Activated CD8-positive, alpha-beta T cell treated with anti-CD3 and anti-CD28 coated beads for 36 hours (primary cell): ENCODE measurements around the gene PSME1. TPM values are rescaled to one million over a fixed set of nuclear protein-coding genes. Genes with fewer than 3 reads are reported as not detected.

Source experiments
- ATAC-seq: fragments of 200-7000 bp; cut with Tn5 transposase; one replicate; pipeline ENCODE4 v1.10.0; 2021; ENCODE audit warnings: mild to moderate bottlenecking, moderate library complexity
- CTCF ChIA-PET: fragments of 350-600 bp; sonication (Branson Sonifier 250); formaldehyde crosslinking; loops from one replicate; lab custom pipeline; 2021; ENCODE audit warnings: antibody characterized with exemption; lab: Charles Lee
- POLR2A ChIA-PET: fragments of 350-600 bp; sonication (Branson Sonifier 250); formaldehyde crosslinking; loops from one replicate; lab custom pipeline; 2021; ENCODE audit warnings: antibody characterized with exemption; lab: Charles Lee
- DNase-seq: peaks from one replicate; pipeline ENCODE4 v3.0.0-alpha.2; 2020
- H3K27ac Mint-ChIP-seq: one replicate; pipeline ENCODE4 v1.8.0; 2021; ENCODE audit warnings: mild to moderate bottlenecking, mixed read lengths
- H3K27me3 Mint-ChIP-seq: one replicate; pipeline ENCODE4 v1.8.0; 2021; ENCODE audit warnings: mixed read lengths
- H3K36me3 Mint-ChIP-seq: one replicate; pipeline ENCODE4 v1.8.0; 2021; ENCODE audit warnings: low read depth, mixed read lengths
- H3K4me1 Mint-ChIP-seq: one replicate; pipeline ENCODE4 v1.8.0; 2021; ENCODE audit warnings: low read depth, mixed read lengths
- H3K4me3 Mint-ChIP-seq: one replicate; pipeline ENCODE4 v1.8.0; 2021; ENCODE audit warnings: mild to moderate bottlenecking, moderate library complexity, mixed read lengths
- H3K9me3 Mint-ChIP-seq: one replicate; pipeline ENCODE4 v1.8.0; 2021; ENCODE audit warnings: mixed read lengths
- intact Hi-C: fragments of 100-400 bp; cut with micrococcal nuclease; formaldehyde crosslinking; loops from one replicate; pipeline ENCODE4 v1.10.0; 2022
- total RNA-seq, 2 experiments: library from RNA; stranded (reverse); gene quantifications; one replicate each; pipeline ENCODE4 v1.2.3, GENCODE V29; 2021
- TF ChIP-seq, protein P1 (sequence below): fragments of 200-600 bp; IDR thresholded peaks from one replicate; pipeline ENCODE4 v1.8.0; 2022; ENCODE audit warnings: antibody characterized with exemption, mild to moderate bottlenecking

Gene PSME1
- total RNA-seq, 2 experiments from 2014 or later = 451 to 460 TPM

DNA sequence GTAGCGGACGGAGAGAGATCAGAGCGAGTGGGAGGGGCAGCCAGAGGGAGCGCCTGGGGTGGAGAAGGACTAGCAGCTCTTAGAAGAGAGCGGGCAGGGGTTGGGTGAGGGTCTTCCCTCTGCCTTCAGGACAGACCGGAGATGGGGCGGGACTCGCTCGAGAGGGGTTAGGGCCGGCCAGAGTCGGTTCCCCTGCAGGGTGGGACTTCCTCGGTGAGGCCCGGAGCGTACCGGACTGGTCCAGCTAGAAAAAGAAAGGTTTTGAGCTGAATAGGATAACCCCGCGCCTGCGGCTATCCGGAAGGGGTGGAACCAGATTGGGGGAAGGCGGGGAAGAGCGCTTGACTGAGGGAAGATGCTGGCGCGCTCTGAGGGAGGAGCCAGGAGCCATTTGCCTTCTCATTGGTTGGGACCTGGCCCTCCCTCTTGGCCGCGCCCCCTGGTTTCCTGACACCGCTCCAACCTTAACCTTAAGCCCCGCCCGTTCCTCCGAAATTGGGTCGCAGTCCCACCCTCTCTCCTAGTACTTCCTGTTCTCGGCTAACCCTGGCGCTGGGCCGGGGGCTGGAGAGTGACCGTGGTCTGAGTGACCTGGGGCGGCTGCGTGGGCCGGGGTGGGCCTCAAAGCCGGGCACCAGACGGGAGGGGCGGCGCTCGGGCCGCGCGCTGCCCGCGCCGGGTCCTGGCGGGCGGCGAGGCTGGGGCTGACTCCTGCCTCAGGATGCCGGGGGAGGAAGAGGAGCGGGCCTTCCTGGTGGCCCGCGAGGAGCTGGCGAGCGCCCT lies 11.2 kb downstream of the PSME1 start, which contains the start of gene RNF31:
Gene RNF31, plus strand, starts transcription at position 521 of the 783 bp plus-strand sequence. Its CDS starts 201 bp downstream, at position 722.
- H3K9me3 Mint-ChIP-seq = no peaks in the 10 kb centered on the region
- intact Hi-C loops = no loop called here
- ATAC-seq = peak; percentile 87

GRCh38 chr14:24147761-24148428 lies 11.9 kb downstream of the PSME1 start:
- ATAC-seq (no peak), DNase-seq (no peak)
- intact Hi-C loops = no loop called here
- Mint-ChIP-seq H3K4me1 (peaks cover 55% of the 10 kb centered on the region), H3K27ac (peak overlapping the region; percentile 84), H3K36me3 (peaks cover 68% of the 10 kb centered on the region), H3K4me3 (peak overlapping the region; percentile 89), H3K27me3 (no peaks in the 10 kb centered on the region), H3K9me3 (no peaks in the 10 kb centered on the region)
- TF ChIP-seq, protein P1, sequence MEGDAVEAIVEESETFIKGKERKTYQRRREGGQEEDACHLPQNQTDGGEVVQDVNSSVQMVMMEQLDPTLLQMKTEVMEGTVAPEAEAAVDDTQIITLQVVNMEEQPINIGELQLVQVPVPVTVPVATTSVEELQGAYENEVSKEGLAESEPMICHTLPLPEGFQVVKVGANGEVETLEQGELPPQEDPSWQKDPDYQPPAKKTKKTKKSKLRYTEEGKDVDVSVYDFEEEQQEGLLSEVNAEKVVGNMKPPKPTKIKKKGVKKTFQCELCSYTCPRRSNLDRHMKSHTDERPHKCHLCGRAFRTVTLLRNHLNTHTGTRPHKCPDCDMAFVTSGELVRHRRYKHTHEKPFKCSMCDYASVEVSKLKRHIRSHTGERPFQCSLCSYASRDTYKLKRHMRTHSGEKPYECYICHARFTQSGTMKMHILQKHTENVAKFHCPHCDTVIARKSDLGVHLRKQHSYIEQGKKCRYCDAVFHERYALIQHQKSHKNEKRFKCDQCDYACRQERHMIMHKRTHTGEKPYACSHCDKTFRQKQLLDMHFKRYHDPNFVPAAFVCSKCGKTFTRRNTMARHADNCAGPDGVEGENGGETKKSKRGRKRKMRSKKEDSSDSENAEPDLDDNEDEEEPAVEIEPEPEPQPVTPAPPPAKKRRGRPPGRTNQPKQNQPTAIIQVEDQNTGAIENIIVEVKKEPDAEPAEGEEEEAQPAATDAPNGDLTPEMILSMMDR = no peak
- ChIA-PET POLR2A (interaction anchor here (1.1 to 10.7 kb wide), 12 partner anchors 9 to 123 kb away, joined by 3 to 178 read pairs (median 4); partner anchors contain the start of genes DCAF11, IRF9, NRL and PSME1), CTCF (interaction anchor here (0.6 to 8.0 kb wide), 6 partner anchors 13 to 112 kb away, joined by 3 to 91 read pairs (median 3); partner anchors contain the start of genes DCAF11, IRF9 and TM9SF1)

More for the DNA sequence above, 11.2 kb downstream of the PSME1 start, which contains the start of gene RNF31:
- H3K4me3 Mint-ChIP-seq = peak within 1 kb of the TSS; percentile 89
- H3K36me3 Mint-ChIP-seq = peaks cover 68% of the 10 kb centered on the region
- CTCF ChIA-PET = interaction anchor here (0.9 to 8.0 kb wide), 9 partner anchors 11 to 161 kb away, joined by 3 to 91 read pairs (median 9); partner anchors contain the start of genes CIDEB, DCAF11, IRF9 and NRL
- peak; percentile 100 for DNase-seq
- H3K27me3 Mint-ChIP-seq = no peaks in the 10 kb centered on the region
- peaks cover 58% of the 10 kb centered on the region for H3K4me1 Mint-ChIP-seq
- peak within 1 kb of the TSS; percentile 98 for H3K27ac Mint-ChIP-seq
- POLR2A ChIA-PET = interaction anchor here (0.6 to 10.7 kb wide), 17 partner anchors 8 to 590 kb away, joined by 3 to 178 read pairs (median 4); partner anchors contain the start of genes CHMP4A, DCAF11, IPO4 and IRF9
- TF ChIP-seq, protein P1 = no peak

- CTCF ChIA-PET = interaction anchor here (8.0 kb wide), 1 partner anchor 12 kb away, joined by 91 read pairs; the partner anchor contains the start of gene IRF9
- Mint-ChIP-seq H3K36me3 (peaks cover 56% of the 10 kb centered on the region), H3K4me3 (peak overlapping the region; percentile 89), H3K4me1 (peaks cover 40% of the 10 kb centered on the region), H3K27ac (no peak overlapping the region), H3K27me3 (no peaks in the 10 kb centered on the region), H3K9me3 (no peaks in the 10 kb centered on the region)
- POLR2A ChIA-PET = interaction anchor here (0.7 to 10.7 kb wide), 9 partner anchors 8 to 92 kb away, joined by 3 to 178 read pairs (median 5); partner anchors contain the start of genes DCAF11, EMC9, IPO4 and IRF9
- intact Hi-C loops = no loop called here
- DNase-seq = no peak
- no peak for ATAC-seq
- TF ChIP-seq, protein P1 = no peak
These were observed 13.4 kb downstream of the PSME1 start for GRCh38 chr14:24149302-24149969.

DNA sequence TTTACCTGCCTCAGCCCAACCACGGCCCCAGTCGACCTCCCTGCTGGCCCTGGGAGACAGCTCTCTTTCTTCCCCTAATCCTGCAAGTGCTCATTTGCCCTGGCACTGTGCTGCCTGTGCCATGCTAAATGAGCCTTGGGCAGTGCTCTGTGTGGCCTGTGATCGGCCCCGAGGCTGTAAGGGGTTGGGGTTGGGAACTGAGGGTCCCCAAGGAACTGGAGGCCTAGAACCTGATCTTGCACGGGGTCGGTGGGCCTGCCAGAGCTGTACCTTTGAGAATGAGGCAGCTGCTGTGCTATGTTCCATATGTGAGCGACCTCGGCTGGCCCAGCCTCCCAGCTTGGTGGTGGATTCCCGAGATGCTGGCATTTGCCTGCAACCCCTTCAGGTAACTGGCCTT lies 14.1 kb downstream of the PSME1 start:
- ATAC-seq (no peak), DNase-seq (no peak)
- POLR2A ChIA-PET = interaction anchor here (0.7 to 10.7 kb wide), 8 partner anchors 9 to 92 kb away, joined by 3 to 178 read pairs (median 4); partner anchors contain the start of genes DCAF11, EMC9, IPO4 and IRF9
- H3K36me3 Mint-ChIP-seq = peaks cover 56% of the 10 kb centered on the region
- H3K4me1 Mint-ChIP-seq = peaks cover 35% of the 10 kb centered on the region
- no peak overlapping the region for H3K4me3 Mint-ChIP-seq
- CTCF ChIA-PET = interaction anchor here (8.0 kb wide), 1 partner anchor 11 kb away, joined by 91 read pairs; the partner anchor contains the start of gene IRF9
- H3K9me3 Mint-ChIP-seq = no peaks in the 10 kb centered on the region
- intact Hi-C loops = no loop called here
- TF ChIP-seq, protein P1 = no peak
- H3K27me3 Mint-ChIP-seq = no peaks in the 10 kb centered on the region
- peak overlapping the region; percentile 12 for H3K27ac Mint-ChIP-seq
